IMR-90 (cell line): Measurements from ENCODE around the gene PEX14. TPM values are rescaled to one million over a fixed set of nuclear protein-coding genes. Genes with fewer than 3 reads are reported as not detected.

ENCODE experiments used
- ELK1 ChIP-seq: fragments of 150-350 bp; IDR thresholded peaks from 2 replicates; pipeline ENCODE4 v1.6.1; 2016; ENCODE audit warnings: low read depth, mild to moderate bottlenecking, low read length, moderate library complexity, borderline replicate concordance
- RCOR1 ChIP-seq: IDR thresholded peaks from 2 replicates; pipeline ENCODE4 v1.6.1; 2012; ENCODE audit warnings: mild to moderate bottlenecking, low read length, improper control_type of control experiment; ENCODE audit not compliant: insufficient replicate concordance
- polyA plus RNA-seq, 3 experiments: library from polyadenylated mRNA; depleted of rRNA; stranded (reverse); fragments of >200 nt; gene quantifications; 2 replicates each; pipeline ENCODE4 v1.2.3, GENCODE V29; 2012; ENCODE audit warnings: low replicate concordance in 1 of 3
- total RNA-seq: library from RNA; depleted of rRNA; stranded (reverse); fragments of >200 nt; gene quantifications from 2 replicates; pipeline ENCODE4 v1.2.3, GENCODE V29; 2012

PEX14 gene
- total and polyA plus RNA-seq, 2 of the 4 experiments (the other 2 are of a cell fraction) = 9.5 to 22.5 TPM

GRCh38 chr1:10510520-10511493, 36.1 kb downstream of the PEX14 start (continued):
- TF ChIP-seq RCOR1 = peak; percentile 44
- no peak for TF ChIP-seq ELK1
